ENCODE measurements around the gene CAPN7. TPM values are rescaled to one million over a fixed set of nuclear protein-coding genes. Genes with fewer than 3 reads are reported as not detected.
A peak's percentile ranks its signal among the peaks of the same experiment; 100 is the strongest.

CAPN7 gene
- total RNA-seq, 2 experiments from 2014 or later: 25.0 to 27.0 TPM

- H3K9me3 Mint-ChIP-seq: no peaks in the 10 kb centered on the region
- ChIA-PET CTCF (interaction anchor here (0.6 to 1.2 kb wide), 2 partner anchors 83 to 86 kb away, joined by 3 read pairs; no protein-coding TSS in a partner anchor), POLR2A (no interaction called here)
- peaks cover 38% of the 10 kb centered on the region for H3K36me3 Mint-ChIP-seq (ENCODE audit: low read depth)
- peaks cover 18% of the 10 kb centered on the region for H3K4me1 Mint-ChIP-seq
- no peak overlapping the region for H3K27ac Mint-ChIP-seq
- DNase-seq: no peak
- H3K4me3 Mint-ChIP-seq: no peak overlapping the region
- no peaks in the 10 kb centered on the region for H3K27me3 Mint-ChIP-seq
These were observed 57.1 kb downstream of the CAPN7 start for GRCh38 chr3:15263120-15263519.

GRCh38 chr3:15263926-15264325 is 57.9 kb downstream of the CAPN7 start:
- Mint-ChIP-seq H3K4me1 (peaks cover 26% of the 10 kb centered on the region), H3K27ac (no peak overlapping the region), H3K4me3 (no peak overlapping the region), H3K9me3 (no peaks in the 10 kb centered on the region), H3K27me3 (no peaks in the 10 kb centered on the region), H3K36me3 (ENCODE audit: low read depth) (peaks cover 35% of the 10 kb centered on the region)
- ChIA-PET POLR2A (no interaction called here), CTCF (interaction anchor here (6.3 kb wide), 1 partner anchor 6 kb away, joined by 52 read pairs; no protein-coding TSS in a partner anchor)
- DNase-seq: no peak

GRCh38 chr3:15264486-15264885 is 58.4 kb downstream of the CAPN7 start:
- POLR2A ChIA-PET: no interaction called here
- no peak overlapping the region for H3K27ac Mint-ChIP-seq

GRCh38 chr3:15265655-15266509 is 59.8 kb downstream of the CAPN7 start:
- CTCF ChIA-PET: interaction anchor here (0.9 to 7.4 kb wide), 13 partner anchors 8 to 139 kb away, joined by 3 to 60 read pairs (median 5); partner anchors contain the start of gene SH3BP5
- H3K4me3 Mint-ChIP-seq: no peak overlapping the region
- no peaks in the 10 kb centered on the region for H3K27me3 Mint-ChIP-seq
- peaks cover 33% of the 10 kb centered on the region for H3K36me3 Mint-ChIP-seq (ENCODE audit: low read depth)
- H3K27ac Mint-ChIP-seq: no peak overlapping the region
- DNase-seq: no peak
- peaks cover 43% of the 10 kb centered on the region for H3K4me1 Mint-ChIP-seq
- no peaks in the 10 kb centered on the region for H3K9me3 Mint-ChIP-seq
- POLR2A ChIA-PET: no interaction called here

More at GRCh38 chr3:15264486-15264885, 58.4 kb downstream of the CAPN7 start:
- DNase-seq: no peak
- H3K27me3 Mint-ChIP-seq: no peaks in the 10 kb centered on the region
- no peaks in the 10 kb centered on the region for H3K9me3 Mint-ChIP-seq
- H3K4me3 Mint-ChIP-seq: no peak overlapping the region
- peaks cover 35% of the 10 kb centered on the region for H3K36me3 Mint-ChIP-seq (ENCODE audit: low read depth)
- CTCF ChIA-PET: interaction anchor here (1.0 to 7.4 kb wide), 4 partner anchors 7 to 140 kb away, joined by 3 to 60 read pairs (median 40); partner anchors contain the start of gene SH3BP5
- peaks cover 32% of the 10 kb centered on the region for H3K4me1 Mint-ChIP-seq

- POLR2A ChIA-PET: no interaction called here
- Mint-ChIP-seq H3K27me3 (no peaks in the 10 kb centered on the region), H3K4me3 (no peak overlapping the region), H3K36me3 (ENCODE audit: low read depth) (peaks cover 26% of the 10 kb centered on the region), H3K4me1 (peaks cover 46% of the 10 kb centered on the region), H3K27ac (no peak overlapping the region), H3K9me3 (no peaks in the 10 kb centered on the region)
- CTCF ChIA-PET: interaction anchor here (0.9 to 7.4 kb wide), 21 partner anchors 9 to 653 kb away, joined by 3 to 60 read pairs (median 7); partner anchors contain the start of genes CAPN7, RBSN and SH3BP5
- no peak for DNase-seq
These were observed 60.7 kb downstream of the CAPN7 start for GRCh38 chr3:15266510-15267376.

- ChIA-PET POLR2A (no interaction called here), CTCF (interaction anchor here (0.7 to 7.4 kb wide), 42 partner anchors 10 to 652 kb away, joined by 3 to 60 read pairs (median 5); partner anchors contain the start of genes CAPN7, RBSN and SH3BP5)
- H3K27ac Mint-ChIP-seq: no peak overlapping the region
- peaks cover 54% of the 10 kb centered on the region for H3K4me1 Mint-ChIP-seq
- H3K9me3 Mint-ChIP-seq: no peaks in the 10 kb centered on the region
- no peak overlapping the region for H3K4me3 Mint-ChIP-seq
- DNase-seq: no peak
- H3K36me3 Mint-ChIP-seq (ENCODE audit: low read depth): peaks cover 29% of the 10 kb centered on the region
- no peaks in the 10 kb centered on the region for H3K27me3 Mint-ChIP-seq
These were observed 61.5 kb downstream of the CAPN7 start for GRCh38 chr3:15267502-15267901.

GRCh38 chr3:15268033-15268631 is 62.1 kb downstream of the CAPN7 start:
- POLR2A ChIA-PET: no interaction called here
- no peaks in the 10 kb centered on the region for H3K27me3 Mint-ChIP-seq
- H3K4me3 Mint-ChIP-seq: no peak overlapping the region
- H3K36me3 Mint-ChIP-seq (ENCODE audit: low read depth): peaks cover 32% of the 10 kb centered on the region
- no peaks in the 10 kb centered on the region for H3K9me3 Mint-ChIP-seq
- CTCF ChIA-PET: interaction anchor here (0.6 to 7.4 kb wide), 46 partner anchors 10 to 289 kb away, joined by 3 to 60 read pairs (median 5); partner anchors contain the start of genes CAPN7, RBSN and SH3BP5
- peak; percentile 89 for DNase-seq
- peaks cover 60% of the 10 kb centered on the region for H3K4me1 Mint-ChIP-seq
- H3K27ac Mint-ChIP-seq: no peak overlapping the region

GRCh38 chr3:15269091-15269989 is 63.3 kb downstream of the CAPN7 start:
- Mint-ChIP-seq H3K36me3 (ENCODE audit: low read depth) (peaks cover 41% of the 10 kb centered on the region), H3K4me1 (peaks cover 71% of the 10 kb centered on the region), H3K4me3 (peak overlapping the region; percentile 25), H3K27ac (peak overlapping the region; percentile 75), H3K9me3 (no peaks in the 10 kb centered on the region), H3K27me3 (no peaks in the 10 kb centered on the region)
- POLR2A ChIA-PET: no interaction called here
- CTCF ChIA-PET: interaction anchor here (0.9 to 7.4 kb wide), 17 partner anchors 10 to 306 kb away, joined by 3 to 60 read pairs (median 11); partner anchors contain the start of gene SH3BP5
- peak; percentile 83 for DNase-seq

- no peaks in the 10 kb centered on the region for H3K27me3 Mint-ChIP-seq
These were observed 65.0 kb downstream of the CAPN7 start for GRCh38 chr3:15271030-15271429.

GRCh38 chr3:15271785-15272381 is 65.8 kb downstream of the CAPN7 start:
- ChIA-PET CTCF (interaction anchor here (0.6 to 7.4 kb wide), 4 partner anchors 60 to 741 kb away, joined by 3 to 60 read pairs (median 4); partner anchors contain the start of gene SH3BP5), POLR2A (no interaction called here)
- Mint-ChIP-seq H3K9me3 (no peaks in the 10 kb centered on the region), H3K4me3 (peak overlapping the region; percentile 59), H3K27me3 (no peaks in the 10 kb centered on the region), H3K4me1 (peaks cover 79% of the 10 kb centered on the region), H3K27ac (peak overlapping the region; percentile 86), H3K36me3 (ENCODE audit: low read depth) (peaks cover 50% of the 10 kb centered on the region)
- peak; percentile 89 for DNase-seq

More at GRCh38 chr3:15271030-15271429, 65.0 kb downstream of the CAPN7 start:
- H3K36me3 Mint-ChIP-seq (ENCODE audit: low read depth): peaks cover 50% of the 10 kb centered on the region
- CTCF ChIA-PET: interaction anchor here (1.4 to 7.4 kb wide), 3 partner anchors 8 to 61 kb away, joined by 3 to 60 read pairs (median 48); partner anchors contain the start of gene SH3BP5
- H3K9me3 Mint-ChIP-seq: no peaks in the 10 kb centered on the region
- no peak for DNase-seq
- no peak overlapping the region for H3K4me3 Mint-ChIP-seq
- H3K4me1 Mint-ChIP-seq: peaks cover 76% of the 10 kb centered on the region
- no peak overlapping the region for H3K27ac Mint-ChIP-seq
- POLR2A ChIA-PET: no interaction called here

Data from activated CD4-positive, alpha-beta T cell treated with anti-CD3 and anti-CD28 coated beads, Interleukin-2, amount 10 ng/mL, durations not matched to agents 7 days and 5 days (primary cell).